GM23338 (cell line): ENCODE measurements around the gene ZCCHC4. TPM values are rescaled to one million over a fixed set of nuclear protein-coding genes. Genes with fewer than 3 reads are reported as not detected.

Source experiments
- ATAC-seq: fragments of 200-7000 bp; cut with Tn5 transposase; 3 replicates; pipeline ENCODE4 v1.9.1; 2020
- DNase-seq: peaks from one replicate; pipeline ENCODE4 v3.0.0-alpha.2; 2015; ENCODE audit warnings: low spot score
- H2AFZ ChIP-seq: fragments of 200-600 bp; sonication (generic); 2 replicates; pipeline ENCODE4 v1.8.0; 2016; ENCODE audit warnings: antibody characterized with exemption, mild to moderate bottlenecking, moderate library complexity
- H3F3A ChIP-seq: fragments of 200-600 bp; sonication (generic); replicated peaks from 2 replicates; pipeline ENCODE4 v1.8.0; 2017; ENCODE audit warnings: antibody characterized with exemption, mixed run types, low read depth
- H3K27ac ChIP-seq: fragments of 200-600 bp; sonication (generic); 2 replicates; pipeline ENCODE4 v1.6.1; 2016; ENCODE audit warnings: low read depth
- H3K27me3 ChIP-seq: fragments of 200-600 bp; sonication (generic); 2 replicates; pipeline ENCODE4 v1.8.0; 2016; ENCODE audit warnings: mild to moderate bottlenecking, mixed run types, moderate library complexity; ENCODE audit not compliant: insufficient read depth
- H3K36me3 ChIP-seq: fragments of 200-600 bp; sonication (generic); 2 replicates; pipeline ENCODE4 v1.8.0; 2016; ENCODE audit warnings: mild to moderate bottlenecking; ENCODE audit not compliant: insufficient read depth
- H3K4me1 ChIP-seq: fragments of 200-600 bp; sonication (generic); 2 replicates; pipeline ENCODE4 v1.8.0; 2016; ENCODE audit warnings: mild to moderate bottlenecking, moderate library complexity; ENCODE audit not compliant: insufficient read depth
- H3K4me2 ChIP-seq: fragments of 200-600 bp; sonication (generic); 2 replicates; pipeline ENCODE4 v1.7.1; 2017; ENCODE audit warnings: mixed run types
- H3K4me3 ChIP-seq: fragments of 200-600 bp; sonication (generic); 2 replicates; pipeline ENCODE4 v1.6.1; 2016; ENCODE audit warnings: mixed run types
- H3K79me2 ChIP-seq: fragments of 200-600 bp; sonication (generic); replicated peaks from 2 replicates; pipeline ENCODE4 v1.8.0; 2017; ENCODE audit warnings: mild to moderate bottlenecking; ENCODE audit not compliant: insufficient read depth
- H3K9me2 ChIP-seq: fragments of 200-600 bp; sonication (generic); 2 replicates; pipeline ENCODE4 v1.8.0; 2017; ENCODE audit not compliant: insufficient read depth
- H4K20me1 ChIP-seq: fragments of 200-600 bp; sonication (generic); replicated peaks from 2 replicates; pipeline ENCODE4 v1.8.0; 2017; ENCODE audit warnings: mild to moderate bottlenecking; ENCODE audit not compliant: insufficient read depth
- H3K27ac Mint-ChIP-seq: 2 replicates; pipeline ENCODE4 v1.8.0; 2020; ENCODE audit warnings: inconsistent platforms, mild to moderate bottlenecking, moderate library complexity, mixed read lengths
- H3K27me3 Mint-ChIP-seq: 3 replicates; pipeline ENCODE4 v1.8.0; 2022; ENCODE audit warnings: low read depth, mild to moderate bottlenecking, moderate library complexity, mixed read lengths, inconsistent platforms; ENCODE audit not compliant: insufficient read depth, poor library complexity
- H3K36me3 Mint-ChIP-seq: 3 replicates; pipeline ENCODE4 v1.8.0; 2021; ENCODE audit warnings: low read depth, mild to moderate bottlenecking, inconsistent platforms, moderate library complexity, mixed read lengths
- H3K4me1 Mint-ChIP-seq: 3 replicates; pipeline ENCODE4 v1.8.0; 2020; ENCODE audit warnings: mild to moderate bottlenecking, inconsistent platforms, mixed read lengths
- H3K4me3 Mint-ChIP-seq: 3 replicates; pipeline ENCODE4 v1.8.0; 2021; ENCODE audit warnings: moderate library complexity, mild to moderate bottlenecking, inconsistent platforms, mixed read lengths
- H3K9me3 Mint-ChIP-seq: 3 replicates; pipeline ENCODE4 v1.8.0; 2020; ENCODE audit warnings: moderate library complexity, mild to moderate bottlenecking, inconsistent platforms, mixed read lengths
- CREB1 ChIP-seq: fragments of 250-450 bp; sonication (Bioruptor Pico); IDR thresholded peaks from 2 replicates; pipeline ENCODE4 v1.5.0; 2020; ENCODE audit warnings: low read depth, mild to moderate bottlenecking, moderate library complexity
- CTCF ChIP-seq, 2 experiments: fragments of 200-600 bp in 1 of 2; sonication (generic) in 1 of 2; conservative IDR thresholded peaks; 2 replicates each; pipeline versions ENCODE4 v1.5.1 to v1.6.1; 2016 to 2017; ENCODE audit warnings: antibody characterized with exemption in 2 of 2, low read depth in 2 of 2, mild to moderate bottlenecking in 2 of 2, moderate library complexity in 1 of 2
- NANOG ChIP-seq: IDR thresholded peaks from 2 replicates; pipeline ENCODE4 v1.6.1; 2016; ENCODE audit warnings: antibody characterized with exemption, borderline replicate concordance
- ZNF462 ChIP-seq: fragments of 250-450 bp; sonication (Bioruptor Pico); IDR thresholded peaks from 2 replicates; pipeline ENCODE4 v1.5.0; 2020; ENCODE audit warnings: mild to moderate bottlenecking, moderate library complexity
- polyA plus RNA-seq: library from polyadenylated mRNA; unstranded; fragments of >200 nt; fragmentation: Nextera tagmentation; extraction: Ambion mirVana; gene quantifications from 2 replicates; pipeline ENCODE4 v1.2.1, GENCODE V29; 2016
- total RNA-seq: library from RNA; depleted of rRNA; stranded (reverse); fragments of >200 nt; shearing (Covaris generic); gene quantifications from 2 replicates; pipeline ENCODE4 v1.2.3, GENCODE V29; 2014

ZCCHC4 gene
- total and polyA plus RNA-seq, 2 experiments from 2014 or later = 11.3 to 17.9 TPM

GRCh38 chr4:25406081-25406692 is 93.6 kb downstream of the ZCCHC4 start (continued):
- TF ChIP-seq ZNF462 (CRISPR knock-in tag) = no peak

GRCh38 chr4:25410820-25411529 is 98.4 kb downstream of the ZCCHC4 start:
- Histone ChIP-seq H3K36me3 (peaks cover 37% of the 10 kb centered on the region; the same call in 1 of the 2 replicates), H3K4me3 (no peak overlapping the region), H3K4me1 (no peaks in the 10 kb centered on the region), H4K20me1 (0 out of 2 replicates have a peak, but pooled peaks cover 3% of the 10 kb centered on the region), H3K9me2 (no peaks in the 10 kb centered on the region), H3K27ac (no peak overlapping the region), H2AFZ (no peak overlapping the region), H3F3A (no peaks in the 10 kb centered on the region), H3K27me3 (no peaks in the 10 kb centered on the region), H3K79me2 (no peaks in the 10 kb centered on the region), H3K4me2 (no peak overlapping the region)
- H3K4me1 Mint-ChIP-seq = no peaks in the 10 kb centered on the region
- H3K9me3 Mint-ChIP-seq = no peaks in the 10 kb centered on the region
- DNase-seq (no peak), ATAC-seq (no peak)
- H3K27me3 Mint-ChIP-seq = no peaks in the 10 kb centered on the region
- H3K36me3 Mint-ChIP-seq = peaks cover 69% of the 10 kb centered on the region
- no peak overlapping the region for H3K27ac Mint-ChIP-seq
- H3K4me3 Mint-ChIP-seq = no peak overlapping the region
- TF ChIP-seq CREB1 (no peak), NANOG (no peak), ZNF462 (CRISPR knock-in tag) (no peak), CTCF (conservative IDR thresholded peaks at IDR 0.05; ENCODE audit: low read depth in 2 of 2) (no peak)
